Measurements from ENCODE around the gene LCN6. TPM values are rescaled to one million over a fixed set of nuclear protein-coding genes. Genes with fewer than 3 reads are reported as not detected.

Gene LCN6
- total and polyA plus RNA-seq, 2 of the 13 experiments (the other 11 are each of a cell fraction or from before 2014, with no cell fraction given): not detected

DNA sequence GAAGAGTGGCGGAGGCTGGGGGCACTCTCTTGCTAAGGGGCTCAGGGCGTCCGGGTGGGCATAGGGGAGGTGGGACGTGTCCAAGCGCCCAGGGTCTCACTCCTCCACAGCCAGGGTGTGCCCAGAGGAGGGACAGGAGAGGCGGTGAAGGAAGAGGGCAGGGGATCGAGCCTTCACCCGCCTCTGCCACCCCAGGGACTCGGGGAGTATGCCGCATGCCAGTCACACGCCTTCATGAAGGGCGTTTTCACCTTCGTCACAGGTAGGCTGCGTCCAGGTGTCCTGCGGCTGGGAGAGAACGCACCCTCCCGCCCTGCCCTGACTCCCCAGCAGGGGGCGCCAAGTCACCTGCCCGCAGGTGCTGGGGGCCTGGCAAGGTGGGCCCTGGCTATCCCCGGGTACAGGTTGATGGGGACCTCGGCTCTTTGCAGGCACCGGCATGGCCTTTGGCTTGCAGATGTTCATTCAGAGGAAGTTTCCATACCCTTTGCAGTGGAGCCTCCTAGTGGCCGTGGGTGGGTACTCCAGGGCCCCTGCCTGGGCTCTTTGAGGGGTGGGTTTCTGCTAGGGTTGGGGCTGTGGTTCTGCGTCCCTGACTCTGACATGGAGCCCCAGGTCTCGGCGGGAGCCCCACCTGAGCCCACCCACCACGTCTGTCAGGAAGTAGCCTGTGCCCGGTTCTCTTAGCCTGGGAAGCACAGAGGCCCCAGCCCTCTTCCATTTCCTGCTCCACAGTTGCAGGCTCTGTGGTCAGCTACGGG, 43.4 kb upstream of the LCN6 start (continued):
- TF ChIP-seq ZBTB42 (CRISPR knock-in tag; IDR thresholded peaks at IDR 0.05) (0 out of 2 replicates have a peak, but pooled peaks have one; percentile 24), ELK4 (CRISPR knock-in tag; IDR thresholded peaks at IDR 0.05; ENCODE audit: borderline replicate concordance) (no peak), ZNF263 (CRISPR knock-in tag; IDR thresholded peaks at IDR 0.05) (no peak), ZNF710 (CRISPR knock-in tag; IDR thresholded peaks at IDR 0.05; ENCODE audit: borderline replicate concordance) (0 out of 2 replicates have a peak, but pooled peaks have one; percentile 56), MIER2 (CRISPR knock-in tag; IDR thresholded peaks at IDR 0.05) (peak; percentile 8; the same call in 1 of the 2 replicates), ZBTB1 (CRISPR knock-in tag; IDR thresholded peaks at IDR 0.05; ENCODE audit: borderline replicate concordance) (peak; percentile 71; the same call in 1 of the 2 replicates), ZFP37 (CRISPR knock-in tag; IDR thresholded peaks at IDR 0.05; ENCODE audit: borderline replicate concordance) (0 out of 2 replicates have a peak, but pooled peaks have one; percentile 54), HDAC2 (CRISPR knock-in tag; IDR thresholded peaks at IDR 0.05) (0 out of 2 replicates have a peak, but pooled peaks have one; percentile 13), TAF15 (IDR thresholded peaks at IDR 0.05; ENCODE audit: low read depth, low read length, poor library complexity, severe bottlenecking) (no peak), ZNF605 (CRISPR knock-in tag; IDR thresholded peaks at IDR 0.05) (peak; percentile 68), GATAD2A (CRISPR knock-in tag; IDR thresholded peaks at IDR 0.05) (peak; percentile 51; the same call in 1 of the 2 replicates), ZNF572 (CRISPR knock-in tag; IDR thresholded peaks at IDR 0.05) (0 out of 2 replicates have a peak, but pooled peaks have one; percentile 60), ZMYM4 (CRISPR knock-in tag; IDR thresholded peaks at IDR 0.05) (peak; percentile 22; the same call in 1 of the 2 replicates), ZBTB3 (CRISPR knock-in tag; IDR thresholded peaks at IDR 0.05; ENCODE audit: borderline replicate concordance, low read depth) (peak; percentile 32; the same call in 1 of the 2 replicates), PHF20 (CRISPR knock-in tag; IDR thresholded peaks at IDR 0.05) (no peak), ZNF260 (CRISPR knock-in tag; IDR thresholded peaks at IDR 0.05; ENCODE audit: borderline replicate concordance, low read depth) (no peak), ARID5B (CRISPR knock-in tag; IDR thresholded peaks at IDR 0.05) (no peak), CBX5 (CRISPR knock-in tag; IDR thresholded peaks at IDR 0.05; ENCODE audit: borderline replicate concordance) (peak; percentile 39; the same call in 1 of the 2 replicates), ZSCAN29 (CRISPR knock-in tag; conservative IDR thresholded peaks at IDR 0.05) (peak; percentile 62; the same call in 1 of the 2 replicates), ARNT2 (CRISPR knock-in tag; IDR thresholded peaks at IDR 0.05; ENCODE audit: low read depth) (peak; percentile 86; the same call in 1 of the 2 replicates), ZNF724P (CRISPR knock-in tag; IDR thresholded peaks at IDR 0.05; ENCODE audit: borderline replicate concordance) (peak; percentile 87), ETV6 (CRISPR knock-in tag; conservative IDR thresholded peaks at IDR 0.05) (no peak), SP2 (CRISPR knock-in tag; IDR thresholded peaks at IDR 0.05) (peak; percentile 3; the same call in 1 of the 2 replicates)
